Stimulated activated CD4-positive, alpha-beta T cell treated with anti-CD3 and anti-CD28 coated beads, Interleukin-4, amount 100 ng/mL, for 1 hour (primary cell): ENCODE measurements around the gene PIK3C2G.

ENCODE experiments used
- DNase-seq: peaks from one replicate; pipeline ENCODE4 v3.0.0-alpha.2; 2020

Gene PIK3C2G

GRCh38 chr12:18275981-18276380 is 14.7 kb downstream of the PIK3C2G start:
- no peak for DNase-seq

- DNase-seq: no peak
These were observed 15.9 kb downstream of the PIK3C2G start for GRCh38 chr12:18277196-18277595.

- no peak for DNase-seq
These were observed 19.4 kb downstream of the PIK3C2G start for GRCh38 chr12:18280728-18281127.

- no peak for DNase-seq
These were observed 20.6 kb downstream of the PIK3C2G start for GRCh38 chr12:18281941-18282340.

- no peak for DNase-seq
These were observed 22.5 kb downstream of the PIK3C2G start for GRCh38 chr12:18283831-18284230.

- DNase-seq: no peak
These were observed 23.1 kb downstream of the PIK3C2G start for GRCh38 chr12:18284386-18284785.

GRCh38 chr12:18285161-18285560 is 23.8 kb downstream of the PIK3C2G start:
- DNase-seq: no peak

GRCh38 chr12:18290386-18290785 is 29.1 kb downstream of the PIK3C2G start:
- no peak for DNase-seq

GRCh38 chr12:18294889-18295288 is 33.6 kb downstream of the PIK3C2G start:
- DNase-seq: no peak

- DNase-seq: no peak
These were observed 35.0 kb downstream of the PIK3C2G start for GRCh38 chr12:18296201-18296908.

GRCh38 chr12:18296909-18297280 is 35.6 kb downstream of the PIK3C2G start:
- DNase-seq: no peak

- no peak for DNase-seq
These were observed 36.6 kb downstream of the PIK3C2G start for GRCh38 chr12:18297902-18298301.

GRCh38 chr12:18302809-18303430 is 41.6 kb downstream of the PIK3C2G start:
- no peak for DNase-seq

GRCh38 chr12:18304609-18305008 is 43.3 kb downstream of the PIK3C2G start:
- DNase-seq: no peak

- DNase-seq: no peak
These were observed 45.0 kb downstream of the PIK3C2G start for GRCh38 chr12:18306311-18306710.

GRCh38 chr12:18313306-18313705 is 52.0 kb downstream of the PIK3C2G start:
- DNase-seq: no peak

GRCh38 chr12:18320036-18320617 is 58.8 kb downstream of the PIK3C2G start:
- DNase-seq: no peak

GRCh38 chr12:18320976-18321375 is 59.7 kb downstream of the PIK3C2G start:
- no peak for DNase-seq

- DNase-seq: no peak
These were observed 61.8 kb downstream of the PIK3C2G start for GRCh38 chr12:18323159-18323558.

GRCh38 chr12:18327036-18327435 is 65.7 kb downstream of the PIK3C2G start:
- no peak for DNase-seq

GRCh38 chr12:18332173-18332572 is 70.9 kb downstream of the PIK3C2G start:
- DNase-seq: no peak

GRCh38 chr12:18339633-18340032 is 78.3 kb downstream of the PIK3C2G start:
- no peak for DNase-seq

- DNase-seq: no peak
These were observed 78.9 kb downstream of the PIK3C2G start for GRCh38 chr12:18340186-18340585.

GRCh38 chr12:18340786-18341185 is 79.5 kb downstream of the PIK3C2G start:
- DNase-seq: no peak

GRCh38 chr12:18343708-18344107 is 82.4 kb downstream of the PIK3C2G start:
- DNase-seq: no peak
